K562 (cell line): ENCODE measurements around the gene TRMU. TPM values are rescaled to one million over a fixed set of nuclear protein-coding genes. Genes with fewer than 3 reads are reported as not detected.

ENCODE experiments used
- ELK3 ChIP-seq: fragments of 450-650 bp; formaldehyde crosslinking; IDR thresholded peaks from 2 replicates; pipeline ENCODE4 v1.4.0; 2020; ENCODE audit warnings: mild to moderate bottlenecking
- ESRRB ChIP-seq: fragments of 250-450 bp; sonication (Bioruptor Pico); IDR thresholded peaks from 2 replicates; pipeline ENCODE4 v1.5.0; 2020; ENCODE audit warnings: mild to moderate bottlenecking, moderate library complexity, borderline replicate concordance
- FOXO4 ChIP-seq: fragments of 450-650 bp; formaldehyde crosslinking; IDR thresholded peaks from 2 replicates; pipeline ENCODE4 v1.4.0; 2020; ENCODE audit warnings: mild to moderate bottlenecking, moderate library complexity
- HIVEP1 ChIP-seq: fragments of 250-450 bp; sonication (Bioruptor Pico); IDR thresholded peaks from 2 replicates; pipeline ENCODE4 v1.4.0; 2020; ENCODE audit warnings: mild to moderate bottlenecking
- HMG20A ChIP-seq: fragments of 450-650 bp; formaldehyde crosslinking; conservative IDR thresholded peaks from 2 replicates; pipeline ENCODE4 v1.4.0; 2020; ENCODE audit warnings: mild to moderate bottlenecking, mixed read lengths
- HMGXB4 ChIP-seq: sonication (generic); formaldehyde crosslinking; IDR thresholded peaks from 2 replicates; pipeline ENCODE4 v1.8.1; 2023; ENCODE audit warnings: mild to moderate bottlenecking, missing genetic modification reagents
- HSF4 ChIP-seq: fragments of 250-450 bp; sonication (Bioruptor Pico); IDR thresholded peaks from 2 replicates; pipeline ENCODE4 v2.1.2; 2022; ENCODE audit warnings: mild to moderate bottlenecking, moderate library complexity, borderline replicate concordance
- KDM1A ChIP-seq, 2 experiments: fragments of 450-650 bp; IDR thresholded peaks; 2 replicates each; pipeline ENCODE4 v1.6.1; 2016; ENCODE audit warnings: mild to moderate bottlenecking in 2 of 2
- MCM3 ChIP-seq: fragments of 450-650 bp; IDR thresholded peaks from 2 replicates; pipeline ENCODE4 v1.6.1; 2016
- NR2F6 ChIP-seq: fragments of 450-650 bp; formaldehyde crosslinking; IDR thresholded peaks from 2 replicates; pipeline ENCODE4 v1.4.0; 2020; ENCODE audit warnings: mild to moderate bottlenecking
- POLR2B ChIP-seq: fragments of 450-650 bp; IDR thresholded peaks from 2 replicates; pipeline ENCODE4 v1.6.1; 2018; ENCODE audit warnings: low read depth; ENCODE audit not compliant: partially characterized antibody
- RREB1 ChIP-seq: fragments of 250-450 bp; sonication (Bioruptor Pico); IDR thresholded peaks from 2 replicates; pipeline ENCODE4 v1.4.0; 2020
- TAF15 ChIP-seq: fragments of 200-400 bp; formaldehyde crosslinking; IDR thresholded peaks from 2 replicates; pipeline ENCODE4 v1.6.1; 2017; ENCODE audit warnings: mild to moderate bottlenecking, low read depth, low read length, moderate library complexity
- TARDBP ChIP-seq: fragments of 450-650 bp; IDR thresholded peaks from 2 replicates; pipeline ENCODE4 v1.6.1; 2016
- TCF3 ChIP-seq: sonication (generic); formaldehyde crosslinking; IDR thresholded peaks from 2 replicates; pipeline ENCODE4 v1.4.0; 2020; ENCODE audit warnings: mild to moderate bottlenecking, missing genetic modification reagents
- TFAP4 ChIP-seq: sonication (generic); formaldehyde crosslinking; IDR thresholded peaks from 2 replicates; pipeline ENCODE4 v1.8.0; 2022; ENCODE audit warnings: missing genetic modification reagents, mild to moderate bottlenecking, moderate library complexity, borderline replicate concordance
- polyA plus RNA-seq, 8 experiments: library from polyadenylated mRNA; depleted of rRNA in 4 of 8; stranded (reverse) in 5 of 8; unstranded in 3 of 8; fragments of >200 nt; fragmentation: Nextera tagmentation in 2 of 8; fragmentation: Illumina TruSeq in 1 of 8; extraction: Ambion mirVana in 2 of 8; extraction: Trizol in 1 of 8; gene quantifications; 2 replicates each; pipeline versions ENCODE4 v1.2.1 to v1.2.3, GENCODE V29; 2011 to 2014; ENCODE audit warnings: inconsistent platforms in 1 of 8, missing spikeins in 1 of 8
- total RNA-seq, 7 experiments: library from RNA; depleted of rRNA in 6 of 7; stranded (reverse); fragments of >200 nt in 6 of 7; fragmentation: Illumina TruSeq in 2 of 7; extraction: Trizol in 2 of 7; gene quantifications; 2 replicates each; pipeline versions ENCODE4 v1.2.1 to v1.2.3, GENCODE V29; 2011 to 2021; ENCODE audit warnings: low replicate concordance in 1 of 7

Gene TRMU
- total and polyA plus RNA-seq, 9 of the 15 experiments (the other 6 are each of a cell fraction or from before 2014, with no cell fraction given): 2.3 to 49.9 (median 35.3) TPM

GRCh38 chr22:46296257-46297150, 39.0 kb upstream of the TRMU start, which contains the start of gene GTSE1 (continued):
- TF ChIP-seq HMGXB4 (CRISPR knock-in tag): no peak
- no peak for TF ChIP-seq HMG20A
- TF ChIP-seq KDM1A (IDR thresholded peaks at IDR 0.05): no peak
- no peak for TF ChIP-seq HIVEP1 (CRISPR knock-in tag)
- TF ChIP-seq TCF3 (CRISPR knock-in tag): no peak
- no peak for TF ChIP-seq ESRRB (CRISPR knock-in tag)
- TF ChIP-seq MCM3: no peak
- no peak for TF ChIP-seq ELK3 (CRISPR knock-in tag)
- TF ChIP-seq FOXO4: no peak
- TF ChIP-seq RREB1 (CRISPR knock-in tag): no peak
- TF ChIP-seq POLR2B: peak; percentile 78
- TF ChIP-seq TAF15: no peak
- peak; percentile 69 for TF ChIP-seq TFAP4 (CRISPR knock-in tag)
- no peak for TF ChIP-seq HSF4 (CRISPR knock-in tag)
- TF ChIP-seq NR2F6 (CRISPR knock-in tag): no peak
- no peak for TF ChIP-seq TARDBP
